ENCODE data around the gene IGSF3. TPM values are rescaled to one million over a fixed set of nuclear protein-coding genes. Genes with fewer than 3 reads are reported as not detected.

IGSF3 gene
- polyA plus RNA-seq, 3 donors: 0.07 to 0.12 TPM; not detected in 1

- no peak for DNase-seq
- WGBS (ENCODE audit: insufficient coverage): 100% methylated on average over 1 of the region's 3 CpGs
Measured at GRCh38 chr1:116716391-116716790, 48.9 kb upstream of the IGSF3 start.

GRCh38 chr1:116713474-116713873, 45.9 kb upstream of the IGSF3 start:
- no peak overlapping the region for H3K27ac Mint-ChIP-seq
- 94% methylated on average over 2 of the region's 3 CpGs for WGBS (ENCODE audit: insufficient coverage)
- H4K20me1 ChIP-seq (ENCODE audit: insufficient read depth, low read length): no peaks in the 10 kb centered on the region
- no peak overlapping the region for H3K4me2 ChIP-seq (replicated peaks; ENCODE audit: extremely low read depth, low read length, poor library complexity, severe bottlenecking)
- no peaks in the 10 kb centered on the region for H3K79me2 ChIP-seq (ENCODE audit: insufficient read depth, low read length)
- H3K27ac ChIP-seq (ENCODE audit: low read depth in 1 of 2, low read length in 2 of 2): no peak overlapping the region
- H3K4me3 ChIP-seq (replicated peaks in 1 of 3; ENCODE audit: low read depth in 2 of 3, low read length in 3 of 3): no peak overlapping the region
- no peaks in the 10 kb centered on the region for H3K36me3 Mint-ChIP-seq
- H3K27me3 ChIP-seq (ENCODE audit: control insufficient read depth in 2 of 2, insufficient read depth in 2 of 2, low read length in 2 of 2): no peaks in the 10 kb centered on the region
- peaks cover under 1 to 5% (median 2%) of the 10 kb centered on the region in 3 donors for H3K27me3 Mint-ChIP-seq (ENCODE audit: low read depth in 3 of 3)
- peaks cover 0 to 5% (median 2%) of the 10 kb centered on the region in 7 donors for H3K9me3 Mint-ChIP-seq
- peaks cover 6% of the 10 kb centered on the region for H3K4me1 Mint-ChIP-seq
- no peak for TF ChIP-seq CTCF (IDR thresholded peaks at IDR 0.05)
- no peak overlapping the region for H3K9ac ChIP-seq (ENCODE audit: insufficient read depth, low read length, poor library complexity, severe bottlenecking)
- no peak overlapping the region for H2AFZ ChIP-seq (ENCODE audit: insufficient read depth, low read depth, low read length, poor library complexity, severe bottlenecking)
- no peaks in the 10 kb centered on the region for H3K36me3 ChIP-seq (replicated peaks in 1 of 2; ENCODE audit: control insufficient read depth in 1 of 2, insufficient read depth in 2 of 2, low read length in 2 of 2)
- intact Hi-C loops (cut with micrococcal nuclease): no loop called here
- peaks cover 0 to 7% of the 10 kb centered on the region in 2 donors for H3K4me1 ChIP-seq (ENCODE audit: control insufficient read depth in 1 of 2, insufficient read depth in 2 of 2, low read length in 2 of 2)
- no peaks in the 10 kb centered on the region for H3K9me3 ChIP-seq (replicated peaks in 1 of 2; ENCODE audit: control insufficient read depth in 1 of 2, insufficient read depth in 1 of 2, low read length in 2 of 2)
- no peak for DNase-seq
- no peak overlapping the region for H3K4me3 Mint-ChIP-seq

More at GRCh38 chr1:116716391-116716790, 48.9 kb upstream of the IGSF3 start:
- H3K9me3 ChIP-seq (replicated peaks in 1 of 2; ENCODE audit: control insufficient read depth in 1 of 2, insufficient read depth in 1 of 2, low read length in 2 of 2): no peaks in the 10 kb centered on the region
- peaks cover 0 to 2% (median 0%) of the 10 kb centered on the region in 3 donors for H3K27me3 Mint-ChIP-seq (ENCODE audit: low read depth in 3 of 3)
- no peaks in the 10 kb centered on the region for H3K36me3 ChIP-seq (replicated peaks in 1 of 2; ENCODE audit: control insufficient read depth in 1 of 2, insufficient read depth in 2 of 2, low read length in 2 of 2)
- no peak overlapping the region for H3K4me2 ChIP-seq (replicated peaks; ENCODE audit: extremely low read depth, low read length, poor library complexity, severe bottlenecking)
- no peak overlapping the region for H3K4me3 Mint-ChIP-seq
- peaks cover 0 to 5% (median 2%) of the 10 kb centered on the region in 7 donors for H3K9me3 Mint-ChIP-seq
- H3K4me3 ChIP-seq (replicated peaks in 1 of 3; ENCODE audit: low read depth in 2 of 3, low read length in 3 of 3): no peak overlapping the region
- no peak overlapping the region for H3K27ac Mint-ChIP-seq
- no peak overlapping the region for H2AFZ ChIP-seq (ENCODE audit: insufficient read depth, low read depth, low read length, poor library complexity, severe bottlenecking)
- H3K27ac ChIP-seq (ENCODE audit: low read depth in 1 of 2, low read length in 2 of 2): no peak overlapping the region
- intact Hi-C loops (cut with micrococcal nuclease): no loop called here
- no peaks in the 10 kb centered on the region for H4K20me1 ChIP-seq (ENCODE audit: insufficient read depth, low read length)
- peaks cover 0 to 7% of the 10 kb centered on the region in 2 donors for H3K4me1 ChIP-seq (ENCODE audit: control insufficient read depth in 1 of 2, insufficient read depth in 2 of 2, low read length in 2 of 2)
- no peaks in the 10 kb centered on the region for H3K36me3 Mint-ChIP-seq
- H3K4me1 Mint-ChIP-seq: peaks cover 6% of the 10 kb centered on the region
- no peaks in the 10 kb centered on the region for H3K79me2 ChIP-seq (ENCODE audit: insufficient read depth, low read length)
- no peak overlapping the region for H3K9ac ChIP-seq (ENCODE audit: insufficient read depth, low read length, poor library complexity, severe bottlenecking)
- no peaks in the 10 kb centered on the region for H3K27me3 ChIP-seq (ENCODE audit: control insufficient read depth in 2 of 2, insufficient read depth in 2 of 2, low read length in 2 of 2)
- no peak for TF ChIP-seq CTCF (IDR thresholded peaks at IDR 0.05)
